K562 (cell line): Measurements from ENCODE around the gene GULP1.

Source experiments
- SMC3 ChIP-seq: conservative IDR thresholded peaks from 2 replicates; pipeline ENCODE4 v1.6.1; 2011; ENCODE audit warnings: low read depth, low read length, improper control_type of control experiment; ENCODE audit not compliant: insufficient read depth
- SP1 ChIP-seq: sonication (generic); formaldehyde crosslinking; IDR thresholded peaks from 2 replicates; pipeline ENCODE4 v1.8.1; 2022; ENCODE audit warnings: mild to moderate bottlenecking, missing genetic modification reagents
- ZFP91 ChIP-seq: sonication (generic); formaldehyde crosslinking; IDR thresholded peaks from 2 replicates; pipeline ENCODE4 v1.8.0; 2022; ENCODE audit warnings: mild to moderate bottlenecking, missing genetic modification reagents

GRCh38 chr2:188485496-188485895 lies 193.8 kb downstream of the GULP1 start:
- no peak for TF ChIP-seq SMC3
- no peak for TF ChIP-seq SP1
- TF ChIP-seq ZFP91 (CRISPR knock-in tag): no peak
